Epithelial cell of proximal tubule (primary cell): ENCODE results near the gene ADGRD1. TPM values are rescaled to one million over a fixed set of nuclear protein-coding genes. Genes with fewer than 3 reads are reported as not detected.

Experiments
- DNase-seq: peaks from one replicate; pipeline ENCODE4 v3.0.0-alpha.2; 2011; ENCODE audit warnings: low read depth
- H3K4me3 ChIP-seq: 2 replicates; pipeline ENCODE4 v1.5.1; 2011; ENCODE audit warnings: low read depth, mild to moderate bottlenecking, low read length
- total RNA-seq: library from RNA; depleted of rRNA; stranded (reverse); fragments of >200 nt; gene quantifications from 2 replicates; pipeline ENCODE4 v1.2.3, GENCODE V29; 2015
- TF ChIP-seq, protein P1 (sequence below): conservative IDR thresholded peaks from 2 replicates; pipeline ENCODE4 v1.5.1; 2012; ENCODE audit warnings: low read depth, mild to moderate bottlenecking, low read length

Gene ADGRD1
- total RNA-seq, 1 donor from 2014 or later = not detected

GRCh38 chr12:131075194-131075593 is 121.5 kb downstream of the ADGRD1 start:
- TF ChIP-seq, protein P1, sequence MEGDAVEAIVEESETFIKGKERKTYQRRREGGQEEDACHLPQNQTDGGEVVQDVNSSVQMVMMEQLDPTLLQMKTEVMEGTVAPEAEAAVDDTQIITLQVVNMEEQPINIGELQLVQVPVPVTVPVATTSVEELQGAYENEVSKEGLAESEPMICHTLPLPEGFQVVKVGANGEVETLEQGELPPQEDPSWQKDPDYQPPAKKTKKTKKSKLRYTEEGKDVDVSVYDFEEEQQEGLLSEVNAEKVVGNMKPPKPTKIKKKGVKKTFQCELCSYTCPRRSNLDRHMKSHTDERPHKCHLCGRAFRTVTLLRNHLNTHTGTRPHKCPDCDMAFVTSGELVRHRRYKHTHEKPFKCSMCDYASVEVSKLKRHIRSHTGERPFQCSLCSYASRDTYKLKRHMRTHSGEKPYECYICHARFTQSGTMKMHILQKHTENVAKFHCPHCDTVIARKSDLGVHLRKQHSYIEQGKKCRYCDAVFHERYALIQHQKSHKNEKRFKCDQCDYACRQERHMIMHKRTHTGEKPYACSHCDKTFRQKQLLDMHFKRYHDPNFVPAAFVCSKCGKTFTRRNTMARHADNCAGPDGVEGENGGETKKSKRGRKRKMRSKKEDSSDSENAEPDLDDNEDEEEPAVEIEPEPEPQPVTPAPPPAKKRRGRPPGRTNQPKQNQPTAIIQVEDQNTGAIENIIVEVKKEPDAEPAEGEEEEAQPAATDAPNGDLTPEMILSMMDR = no peak

DNA sequence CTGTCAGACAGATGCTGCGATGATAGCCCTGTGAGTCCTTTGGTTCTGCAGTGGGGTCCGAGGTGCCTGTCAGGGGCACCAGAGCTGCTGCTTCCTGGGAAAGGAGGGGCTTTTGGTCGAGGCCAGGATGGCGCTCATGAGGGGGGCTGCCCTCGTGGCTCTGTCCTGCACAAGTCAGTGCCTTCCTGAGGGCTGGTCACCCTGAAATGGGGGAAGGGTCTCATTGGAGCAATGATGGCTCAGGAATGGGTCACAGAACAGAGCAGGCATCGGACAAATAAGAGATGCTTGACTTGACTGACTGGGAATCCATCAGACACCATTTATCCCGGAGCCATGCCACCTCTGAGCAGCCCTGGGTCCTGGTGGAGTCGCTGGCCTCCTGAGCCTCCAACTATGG is 121.9 kb downstream of the ADGRD1 start:
- no peak for DNase-seq
- TF ChIP-seq, protein P1 = no peak
- no peak overlapping the region for H3K4me3 ChIP-seq

More at GRCh38 chr12:131075194-131075593, 121.5 kb downstream of the ADGRD1 start:
- no peak for DNase-seq
- H3K4me3 ChIP-seq = no peak overlapping the region

DNA sequence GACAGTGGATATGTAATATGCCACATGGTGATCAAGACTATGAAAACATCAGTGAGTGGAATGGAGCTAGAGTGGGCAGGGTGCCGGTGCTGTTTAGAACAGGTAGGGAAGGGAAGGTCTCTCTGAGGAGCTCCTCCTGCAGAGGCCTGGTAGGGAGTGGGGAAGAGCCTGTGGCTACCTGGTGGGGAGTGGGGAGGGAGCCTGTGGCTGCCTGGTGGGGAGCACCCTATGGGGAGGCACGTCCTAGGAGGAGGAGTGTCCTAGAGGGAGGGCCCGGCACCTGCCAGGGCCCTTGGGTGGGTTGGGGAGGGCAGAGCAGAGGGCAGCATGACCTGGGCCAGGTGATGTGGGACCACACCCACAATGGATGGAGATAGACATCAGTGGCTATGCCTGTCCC is 122.6 kb downstream of the ADGRD1 start:
- no peak overlapping the region for H3K4me3 ChIP-seq
- TF ChIP-seq, protein P1 = no peak
- DNase-seq = no peak

- H3K4me3 ChIP-seq = no peak overlapping the region
- TF ChIP-seq, protein P1 = no peak
- DNase-seq = no peak
These were observed 123.4 kb downstream of the ADGRD1 start for GRCh38 chr12:131076791-131077747.

DNA sequence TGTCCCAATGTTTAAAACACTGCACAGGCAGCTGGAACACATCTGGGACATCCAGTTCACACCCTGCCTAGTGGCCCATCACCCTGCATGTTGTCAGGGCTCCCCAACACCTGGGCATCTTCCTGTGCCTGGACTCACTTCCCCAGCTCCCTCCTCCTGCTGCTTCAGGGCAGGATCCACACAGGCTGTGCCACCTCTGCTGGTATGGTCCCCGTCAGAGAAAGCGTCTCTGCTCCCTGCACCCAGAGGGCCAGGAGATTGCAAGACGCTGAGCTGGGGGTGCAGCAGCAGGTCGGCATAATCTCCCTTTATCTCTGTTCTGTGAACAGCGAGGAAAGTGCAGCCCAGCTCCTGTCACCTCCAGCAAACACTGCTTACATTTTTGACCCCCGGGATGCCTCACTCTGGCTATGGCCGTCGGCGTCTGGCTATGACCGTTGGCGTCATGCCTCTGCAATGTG is 124.3 kb downstream of the ADGRD1 start:
- DNase-seq = no peak
- TF ChIP-seq, protein P1 = no peak
- H3K4me3 ChIP-seq = no peak overlapping the region

- no peak overlapping the region for H3K4me3 ChIP-seq
- DNase-seq = no peak
- TF ChIP-seq, protein P1 = no peak
These were observed 128.8 kb downstream of the ADGRD1 start for GRCh38 chr12:131082290-131083194.
